Panc1 (cell line): ENCODE measurements around the gene NUP98. TPM values are rescaled to one million over a fixed set of nuclear protein-coding genes. Genes with fewer than 3 reads are reported as not detected.

Experiments used
- ATAC-seq: fragments of 200-7000 bp; cut with Tn5 transposase; 2 replicates; pipeline ENCODE4 v1.9.1; 2020; ENCODE audit warnings: mild to moderate bottlenecking, moderate library complexity
- BruUV-seq: library from RNA; stranded (reverse); fragments of 400-500 nt; replicated peaks from 2 replicates; lab custom pipeline; 2021; lab: Mats Ljungman, UMichigan
- CTCF ChIA-PET: fragments of 300-600 bp; sonication (Branson Sonifier 250); formaldehyde crosslinking; loops from one replicate; lab custom pipeline; 2022; ENCODE audit warnings: antibody characterized with exemption; lab: Charles Lee
- POLR2A ChIA-PET: fragments of 300-600 bp; sonication (Branson Sonifier 250); formaldehyde crosslinking; loops from one replicate; lab custom pipeline; 2022; ENCODE audit warnings: antibody characterized with exemption; lab: Charles Lee
- DNase-seq: peaks from one replicate; pipeline ENCODE4 v3.0.0-alpha.2; 2010; ENCODE audit warnings: low read depth, low spot score
- H3K27ac ChIP-seq: 2 replicates; pipeline ENCODE4 v1.5.1; 2011; ENCODE audit warnings: mild to moderate bottlenecking, low read length, inconsistent platforms
- H3K27me3 ChIP-seq: fragments of 200-500 bp; sonication (Bioruptor generic); 2 replicates; pipeline ENCODE4 v1.6.0; 2014; ENCODE audit warnings: low read length, inconsistent platforms; ENCODE audit not compliant: control insufficient read depth, insufficient read depth
- H3K36me3 ChIP-seq: fragments of 200-500 bp; sonication (Bioruptor generic); 2 replicates; pipeline ENCODE4 v1.5.1; 2014; ENCODE audit warnings: inconsistent platforms, mild to moderate bottlenecking, low read length, moderate library complexity; ENCODE audit not compliant: control insufficient read depth, insufficient read depth
- H3K4me1 ChIP-seq: 2 replicates; pipeline ENCODE4 v1.5.1; 2011; ENCODE audit warnings: inconsistent platforms, mild to moderate bottlenecking, low read length, moderate library complexity; ENCODE audit not compliant: control insufficient read depth, insufficient read depth
- H3K4me3 ChIP-seq, 2 experiments: 2 replicates each; pipeline ENCODE4 v1.5.1; 2011 to 2012; ENCODE audit warnings: low read depth in 2 of 2, low read length in 2 of 2, mild to moderate bottlenecking in 2 of 2, inconsistent platforms in 1 of 2, moderate library complexity in 1 of 2
- H3K9me3 ChIP-seq: fragments of 200-500 bp; sonication (Bioruptor generic); 2 replicates; pipeline ENCODE4 v1.5.1; 2014; ENCODE audit warnings: low read depth, mild to moderate bottlenecking, inconsistent platforms, low read length, moderate library complexity; ENCODE audit not compliant: control insufficient read depth, insufficient read depth
- CTCF ChIP-seq: fragments of 450-650 bp; IDR thresholded peaks from 2 replicates; pipeline ENCODE4 v1.5.1; 2017; ENCODE audit warnings: mild to moderate bottlenecking
- POLR2AphosphoS5 ChIP-seq: IDR thresholded peaks from 2 replicates; pipeline ENCODE4 v1.6.1; 2012; ENCODE audit warnings: mild to moderate bottlenecking, low read depth, low read length, moderate library complexity
- REST ChIP-seq, 2 experiments: IDR thresholded peaks; 2 replicates each; pipeline ENCODE4 v1.6.1; 2011 to 2012; ENCODE audit warnings: low read depth in 2 of 2, control low read depth in 1 of 2, low read length in 1 of 2, mild to moderate bottlenecking in 1 of 2, moderate library complexity in 1 of 2; ENCODE audit not compliant: insufficient read depth in 1 of 2
- SIN3A ChIP-seq: IDR thresholded peaks from 2 replicates; pipeline ENCODE4 v1.6.1; 2012; ENCODE audit warnings: low read depth, mild to moderate bottlenecking, low read length, moderate library complexity, borderline replicate concordance; ENCODE audit not compliant: insufficient read depth
- TCF7L2 ChIP-seq: IDR thresholded peaks from 2 replicates; pipeline ENCODE4 v1.6.1; 2011; ENCODE audit warnings: mild to moderate bottlenecking, low read depth, low read length, inconsistent platforms
- in situ Hi-C: cut with HindIII; loops from 2 replicates; pipeline ENCODE4 v1.10.0; 2016; ENCODE audit warnings: low sequenced_read_pairs, low pct_unique_long_range_greater_than_20kb
- intact Hi-C: fragments of 100-400 bp; cut with micrococcal nuclease; formaldehyde crosslinking; loops from one replicate; pipeline ENCODE4 v1.10.0; 2022; ENCODE audit not compliant: unreplicated experiment
- total RNA-seq: library from RNA; stranded (reverse); gene quantifications from one replicate; pipeline ENCODE4 v1.2.1, GENCODE V29; 2021; ENCODE audit not compliant: unreplicated experiment

The NUP98 gene
- total RNA-seq, 1 experiment from 2014 or later, result 244 TPM

- DNase-seq, result no peak
- in situ Hi-C loops, result no loop called here
- Histone ChIP-seq H3K36me3 (no peaks in the 10 kb centered on the region), H3K4me1 (peaks cover 7% of the 10 kb centered on the region), H3K9me3 (no peaks in the 10 kb centered on the region), H3K27me3 (no peaks in the 10 kb centered on the region), H3K27ac (no peak overlapping the region), H3K4me3 (no peak overlapping the region)
- no peak for ATAC-seq
- ChIA-PET POLR2A (interaction anchor here (0.7 kb wide), 2 partner anchors 46 to 84 kb away, joined by 3 to 4 read pairs; no protein-coding TSS in a partner anchor), CTCF (no interaction called here)
- intact Hi-C loops, result no loop called here
- no peak for TF ChIP-seq CTCF
- TF ChIP-seq POLR2AphosphoS5, result no peak
- TF ChIP-seq REST (IDR thresholded peaks at IDR 0.05; ENCODE audit: insufficient read depth in 1 of 2, low read depth in 2 of 2, low read length in 1 of 2), result no peak
- no peak for TF ChIP-seq TCF7L2
- no peak for TF ChIP-seq SIN3A
- BruUV-seq, result no TSS peak
Observed at GRCh38 chr11:3803726-3804495, 6.6 kb upstream of the NUP98 start.

- Histone ChIP-seq H3K27me3 (no peaks in the 10 kb centered on the region), H3K4me1 (no peaks in the 10 kb centered on the region), H3K27ac (no peak overlapping the region), H3K36me3 (no peaks in the 10 kb centered on the region), H3K9me3 (no peaks in the 10 kb centered on the region), H3K4me3 (no peak overlapping the region)
- BruUV-seq, result no TSS peak
- intact Hi-C loops, result no loop called here
- ATAC-seq (no peak), DNase-seq (no peak)
- TF ChIP-seq REST (IDR thresholded peaks at IDR 0.05; ENCODE audit: insufficient read depth in 1 of 2, low read depth in 2 of 2, low read length in 1 of 2), result no peak
- no peak for TF ChIP-seq SIN3A
- TF ChIP-seq CTCF, result no peak
- no peak for TF ChIP-seq POLR2AphosphoS5
- POLR2A ChIA-PET, result interaction anchor here (0.7 kb wide), 1 partner anchor 362 kb away, joined by 6 read pairs; no protein-coding TSS in a partner anchor
- in situ Hi-C loops, result no loop called here
- CTCF ChIA-PET, result no interaction called here
Observed at GRCh38 chr11:3802011-3802790, 4.8 kb upstream of the NUP98 start.
